Measurements from ENCODE around the gene SLX9.

DNA sequence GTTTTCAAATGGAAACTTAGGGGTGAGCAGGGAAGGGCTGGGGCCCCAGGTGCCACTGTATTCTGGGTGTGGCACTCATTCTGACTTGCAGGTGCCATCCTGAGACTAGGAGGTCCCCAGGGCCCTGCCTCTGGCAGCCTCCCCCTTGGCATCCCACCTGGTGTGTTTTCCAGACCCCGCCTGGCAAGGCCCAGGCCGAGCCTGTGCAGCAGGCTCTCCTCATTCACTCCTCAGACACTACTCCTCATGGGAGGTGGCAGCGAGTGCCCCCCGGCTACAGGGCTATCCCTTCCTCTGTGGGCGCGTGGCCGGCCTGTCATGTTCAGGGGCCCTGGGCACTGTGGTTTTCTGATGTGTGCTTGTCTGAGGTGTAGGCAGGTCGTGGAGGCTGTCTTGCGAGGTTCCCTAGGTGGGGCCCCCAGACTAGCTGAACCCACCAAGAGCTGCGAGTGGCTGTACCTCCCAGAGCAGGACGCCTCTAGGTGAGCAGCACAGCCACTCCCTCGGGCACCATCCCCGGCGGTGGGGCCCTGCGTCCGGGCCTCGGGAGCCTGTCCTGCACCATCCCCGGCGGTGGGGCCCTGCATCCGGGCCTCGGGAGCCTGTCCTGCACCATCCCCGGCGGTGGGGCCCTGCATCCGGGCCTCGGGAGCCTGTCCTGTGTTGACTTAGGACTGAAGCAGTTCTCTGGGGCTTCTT is 13.2 kb downstream of the SLX9 start:
- TF ChIP-seq POLR2AphosphoS5 (IDR thresholded peaks at IDR 0.05) (no peak), POLR2A (IDR thresholded peaks at IDR 0.05) (no peak)
- TF ChIP-seq, protein P1, sequence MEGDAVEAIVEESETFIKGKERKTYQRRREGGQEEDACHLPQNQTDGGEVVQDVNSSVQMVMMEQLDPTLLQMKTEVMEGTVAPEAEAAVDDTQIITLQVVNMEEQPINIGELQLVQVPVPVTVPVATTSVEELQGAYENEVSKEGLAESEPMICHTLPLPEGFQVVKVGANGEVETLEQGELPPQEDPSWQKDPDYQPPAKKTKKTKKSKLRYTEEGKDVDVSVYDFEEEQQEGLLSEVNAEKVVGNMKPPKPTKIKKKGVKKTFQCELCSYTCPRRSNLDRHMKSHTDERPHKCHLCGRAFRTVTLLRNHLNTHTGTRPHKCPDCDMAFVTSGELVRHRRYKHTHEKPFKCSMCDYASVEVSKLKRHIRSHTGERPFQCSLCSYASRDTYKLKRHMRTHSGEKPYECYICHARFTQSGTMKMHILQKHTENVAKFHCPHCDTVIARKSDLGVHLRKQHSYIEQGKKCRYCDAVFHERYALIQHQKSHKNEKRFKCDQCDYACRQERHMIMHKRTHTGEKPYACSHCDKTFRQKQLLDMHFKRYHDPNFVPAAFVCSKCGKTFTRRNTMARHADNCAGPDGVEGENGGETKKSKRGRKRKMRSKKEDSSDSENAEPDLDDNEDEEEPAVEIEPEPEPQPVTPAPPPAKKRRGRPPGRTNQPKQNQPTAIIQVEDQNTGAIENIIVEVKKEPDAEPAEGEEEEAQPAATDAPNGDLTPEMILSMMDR (IDR thresholded peaks at IDR 0.05 in 8 of 11, conservative IDR thresholded peaks at IDR 0.05 in 3 of 11): no peak
